ENCODE results near the gene ABHD13.

The ABHD13 gene

GRCh38 chr13:108273429-108274118 is 55.4 kb downstream of the ABHD13 start:
- no peak for TF ChIP-seq ZFX (IDR thresholded peaks at IDR 0.05; ENCODE audit: borderline replicate concordance)
- TF ChIP-seq CTCF (IDR thresholded peaks at IDR 0.05), result no peak
- no peak overlapping the region for H3K27ac ChIP-seq

GRCh38 chr13:108274718-108275117 is 56.5 kb downstream of the ABHD13 start:
- no peak for TF ChIP-seq ZFX (IDR thresholded peaks at IDR 0.05; ENCODE audit: borderline replicate concordance)
- no peak for TF ChIP-seq CTCF (IDR thresholded peaks at IDR 0.05)
- H3K27ac ChIP-seq, result no peak overlapping the region

GRCh38 chr13:108276060-108276459 is 57.9 kb downstream of the ABHD13 start:
- H3K27ac ChIP-seq, result no peak overlapping the region
- TF ChIP-seq CTCF (IDR thresholded peaks at IDR 0.05) (no peak), ZFX (IDR thresholded peaks at IDR 0.05; ENCODE audit: borderline replicate concordance) (no peak)

GRCh38 chr13:108278466-108278865 is 60.3 kb downstream of the ABHD13 start:
- no peak overlapping the region for H3K27ac ChIP-seq
- TF ChIP-seq ZFX (IDR thresholded peaks at IDR 0.05; ENCODE audit: borderline replicate concordance) (no peak), CTCF (IDR thresholded peaks at IDR 0.05) (no peak)

GRCh38 chr13:108281901-108282300 is 63.7 kb downstream of the ABHD13 start:
- H3K27ac ChIP-seq, result no peak overlapping the region
- TF ChIP-seq ZFX (IDR thresholded peaks at IDR 0.05; ENCODE audit: borderline replicate concordance), result no peak
- no peak for TF ChIP-seq CTCF (IDR thresholded peaks at IDR 0.05)

- H3K27ac ChIP-seq, result no peak overlapping the region
Observed at GRCh38 chr13:108283110-108283509, 64.9 kb downstream of the ABHD13 start.

More at GRCh38 chr13:108283110-108283509, 64.9 kb downstream of the ABHD13 start:
- TF ChIP-seq ZFX (IDR thresholded peaks at IDR 0.05; ENCODE audit: borderline replicate concordance) (no peak), CTCF (IDR thresholded peaks at IDR 0.05) (no peak)
